ENCODE measurements around the gene PPP3CA. TPM values are rescaled to one million over a fixed set of nuclear protein-coding genes. Genes with fewer than 3 reads are reported as not detected.
A peak's percentile ranks its signal among the peaks of the same experiment; 100 is the strongest.

The PPP3CA gene
- polyA plus RNA-seq, 4 donors, result 33.0 to 49.7 (median 45.2) TPM

GRCh38 chr4:101290654-101291053 is 56.7 kb downstream of the PPP3CA start:
- no peak for DNase-seq (ENCODE audit: low read depth in 4 of 4, low spot score in 3 of 4)

GRCh38 chr4:101289306-101289705 is 58.0 kb downstream of the PPP3CA start:
- no peak for DNase-seq (ENCODE audit: low read depth in 4 of 4, low spot score in 3 of 4)

- DNase-seq (ENCODE audit: low read depth in 4 of 4, low spot score in 3 of 4), result no peak
These were observed 58.8 kb downstream of the PPP3CA start for GRCh38 chr4:101288365-101289145.

- no peak for DNase-seq (ENCODE audit: low read depth in 4 of 4, low spot score in 3 of 4)
These were observed 60.0 kb downstream of the PPP3CA start for GRCh38 chr4:101287324-101287723.

- DNase-seq (ENCODE audit: low read depth in 4 of 4, low spot score in 3 of 4), result no peak
These were observed 60.7 kb downstream of the PPP3CA start for GRCh38 chr4:101286663-101287062.

- DNase-seq (ENCODE audit: low read depth in 4 of 4, low spot score in 3 of 4), result no peak
These were observed 61.3 kb downstream of the PPP3CA start for GRCh38 chr4:101285985-101286384.

- no peak for DNase-seq (ENCODE audit: low read depth in 4 of 4, low spot score in 3 of 4)
These were observed 62.8 kb downstream of the PPP3CA start for GRCh38 chr4:101284546-101284945.

GRCh38 chr4:101283434-101283833 is 63.9 kb downstream of the PPP3CA start:
- no peak for DNase-seq (ENCODE audit: low read depth in 4 of 4, low spot score in 3 of 4)

GRCh38 chr4:101282076-101282844 is 65.1 kb downstream of the PPP3CA start:
- no peak for DNase-seq (ENCODE audit: low read depth in 4 of 4, low spot score in 3 of 4)

GRCh38 chr4:101280866-101281600 is 66.3 kb downstream of the PPP3CA start:
- DNase-seq (ENCODE audit: low read depth in 4 of 4, low spot score in 3 of 4), result no peak

- DNase-seq (ENCODE audit: low read depth in 4 of 4, low spot score in 3 of 4), result peak in 2 of 4 donors; percentile 17 to 18
These were observed 67.9 kb downstream of the PPP3CA start for GRCh38 chr4:101279377-101279871.

GRCh38 chr4:101277671-101278070 is 69.7 kb downstream of the PPP3CA start:
- DNase-seq (ENCODE audit: low read depth in 4 of 4, low spot score in 3 of 4), result no peak

- DNase-seq (ENCODE audit: low read depth in 4 of 4, low spot score in 3 of 4), result no peak
These were observed 70.7 kb downstream of the PPP3CA start for GRCh38 chr4:101276661-101277060.

- no peak for DNase-seq (ENCODE audit: low read depth in 4 of 4, low spot score in 3 of 4)
These were observed 72.2 kb downstream of the PPP3CA start for GRCh38 chr4:101274888-101275752.

- DNase-seq (ENCODE audit: low read depth in 4 of 4, low spot score in 3 of 4), result peak in 1 of 4 donors; percentile 25
These were observed 75.8 kb downstream of the PPP3CA start for GRCh38 chr4:101271516-101271915.

GRCh38 chr4:101269682-101270081 is 77.6 kb downstream of the PPP3CA start:
- DNase-seq (ENCODE audit: low read depth in 4 of 4, low spot score in 3 of 4), result no peak

GRCh38 chr4:101265816-101266172 is 81.5 kb downstream of the PPP3CA start:
- DNase-seq (ENCODE audit: low read depth in 4 of 4, low spot score in 3 of 4), result no peak

GRCh38 chr4:101264993-101265815 is 82.1 kb downstream of the PPP3CA start:
- DNase-seq (ENCODE audit: low read depth in 4 of 4, low spot score in 3 of 4), result no peak

- no peak for DNase-seq (ENCODE audit: low read depth in 4 of 4, low spot score in 3 of 4)
These were observed 82.8 kb downstream of the PPP3CA start for GRCh38 chr4:101264512-101264911.
